A673 (cell line): ENCODE data around the gene RBM11. TPM values are rescaled to one million over a fixed set of nuclear protein-coding genes. Genes with fewer than 3 reads are reported as not detected.

ENCODE experiments used
- BruUV-seq: library from RNA; stranded (reverse); fragments of 400-500 nt; replicated peaks from 2 replicates; lab custom pipeline; 2021; lab: Mats Ljungman, UMichigan
- CTCF ChIA-PET: fragments of 300-600 bp; sonication (Branson Sonifier 250); formaldehyde crosslinking; loops from one replicate; lab custom pipeline; 2022; ENCODE audit warnings: antibody characterized with exemption; lab: Charles Lee
- POLR2A ChIA-PET: fragments of 300-600 bp; sonication (Branson Sonifier 250); formaldehyde crosslinking; loops from one replicate; lab custom pipeline; 2022; ENCODE audit warnings: antibody characterized with exemption; ENCODE audit not compliant: low non-redundant PET; lab: Charles Lee
- DNase-seq: peaks from one replicate; pipeline ENCODE4 v3.0.0-alpha.2; 2015; ENCODE audit warnings: low spot score
- H3K27ac ChIP-seq: fragments of 200-600 bp; sonication (generic); 2 replicates; pipeline ENCODE4 v1.5.1; 2016; ENCODE audit warnings: mixed run types, low read depth, mild to moderate bottlenecking, mixed read lengths, antibody characterized with exemption, low read length; ENCODE audit not compliant: poor library complexity, severe bottlenecking
- H3K27me3 ChIP-seq: fragments of 200-600 bp; sonication (generic); replicated peaks from 2 replicates; pipeline ENCODE4 v1.6.1; 2017; ENCODE audit warnings: mixed run types, low read depth, mild to moderate bottlenecking, mixed read lengths, antibody characterized with exemption, low read length; ENCODE audit not compliant: insufficient read depth, poor library complexity
- H3K36me3 ChIP-seq: fragments of 200-600 bp; sonication (generic); 2 replicates; pipeline ENCODE4 v1.6.1; 2016; ENCODE audit warnings: mixed run types, mild to moderate bottlenecking, mixed read lengths, antibody characterized with exemption, low read length; ENCODE audit not compliant: insufficient read depth, poor library complexity, severe bottlenecking
- H3K4me1 ChIP-seq: fragments of 200-600 bp; sonication (generic); 2 replicates; pipeline ENCODE4 v1.6.1; 2017; ENCODE audit warnings: mixed run types, mild to moderate bottlenecking, mixed read lengths, antibody characterized with exemption, low read length; ENCODE audit not compliant: insufficient read depth, poor library complexity, severe bottlenecking
- H3K4me3 ChIP-seq: fragments of 200-600 bp; sonication (generic); 2 replicates; pipeline ENCODE4 v1.5.1; 2016; ENCODE audit warnings: low read depth, mixed run types, mild to moderate bottlenecking, mixed read lengths, low read length; ENCODE audit not compliant: poor library complexity, severe bottlenecking
- H3K9me3 ChIP-seq: fragments of 200-600 bp; sonication (generic); 2 replicates; pipeline ENCODE4 v1.6.1; 2016; ENCODE audit warnings: mixed run types, low read depth, mild to moderate bottlenecking, mixed read lengths, antibody characterized with exemption, low read length; ENCODE audit not compliant: poor library complexity, severe bottlenecking
- CTCF ChIP-seq: fragments of 300-800, 200-600 bp; sonication (generic); conservative IDR thresholded peaks from 2 replicates; pipeline ENCODE4 v1.5.1; 2017; ENCODE audit warnings: low read depth, mild to moderate bottlenecking, antibody characterized with exemption, low read length, moderate library complexity, mixed read lengths
- EZH2 ChIP-seq: fragments of 200-600 bp; sonication (generic); IDR thresholded peaks from 2 replicates; pipeline ENCODE4 v1.6.1; 2017; ENCODE audit warnings: borderline replicate concordance, low read depth, mild to moderate bottlenecking, mixed read lengths, antibody characterized with exemption, low read length; ENCODE audit not compliant: poor library complexity, severe bottlenecking
- intact Hi-C: fragments of 100-400 bp; cut with micrococcal nuclease; formaldehyde crosslinking; loops from one replicate; pipeline ENCODE4 v1.10.0; 2022; ENCODE audit not compliant: unreplicated experiment
- total RNA-seq: library from RNA; stranded (reverse); gene quantifications from 2 replicates; pipeline ENCODE4 v1.2.3, GENCODE V29; 2021

RBM11 gene
- total RNA-seq, 1 experiment from 2014 or later: 319 TPM

- Histone ChIP-seq H3K36me3 (no peaks in the 10 kb centered on the region), H3K27ac (no peak overlapping the region), H3K4me1 (peaks cover 38% of the 10 kb centered on the region), H3K9me3 (no peaks in the 10 kb centered on the region), H3K4me3 (no peak overlapping the region), H3K27me3 (no peaks in the 10 kb centered on the region)
- DNase-seq: no peak
- intact Hi-C loops: no loop called here
- CTCF ChIA-PET: no interaction called here
- POLR2A ChIA-PET: no interaction called here
- BruUV-seq: no TSS peak
- no peak for TF ChIP-seq CTCF
- TF ChIP-seq EZH2: no peak
Measured at GRCh38 chr21:14241297-14241696, 25.3 kb downstream of the RBM11 start.

GRCh38 chr21:14243461-14243860 is 27.5 kb downstream of the RBM11 start:
- Histone ChIP-seq H3K27ac (no peak overlapping the region), H3K9me3 (no peaks in the 10 kb centered on the region), H3K27me3 (no peaks in the 10 kb centered on the region), H3K36me3 (no peaks in the 10 kb centered on the region), H3K4me3 (no peak overlapping the region), H3K4me1 (peaks cover 32% of the 10 kb centered on the region)
- BruUV-seq: no TSS peak
- ChIA-PET POLR2A (no interaction called here), CTCF (no interaction called here)
- TF ChIP-seq CTCF (no peak), EZH2 (no peak)
- DNase-seq: peak; percentile 54
- intact Hi-C loops: no loop called here

- POLR2A ChIA-PET: no interaction called here
- BruUV-seq: no TSS peak
- Histone ChIP-seq H3K27me3 (no peaks in the 10 kb centered on the region), H3K4me1 (peaks cover 28% of the 10 kb centered on the region), H3K36me3 (no peaks in the 10 kb centered on the region), H3K4me3 (no peak overlapping the region), H3K9me3 (no peaks in the 10 kb centered on the region), H3K27ac (no peak overlapping the region)
- CTCF ChIA-PET: interaction anchor here (0.5 kb wide), 1 partner anchor 683 kb away, joined by 4 read pairs; no protein-coding TSS in a partner anchor
- peak; percentile 43 for DNase-seq
- intact Hi-C loops: no loop called here
- TF ChIP-seq EZH2 (no peak), CTCF (no peak)
Measured at GRCh38 chr21:14243874-14244273, 27.9 kb downstream of the RBM11 start.
